OCI-LY3 (cell line): ENCODE measurements around the gene EARS2.

Experiments used
- H2AFZ ChIP-seq: fragments of 200-600, 300-600 bp; shearing (Covaris generic); 2 replicates; pipeline ENCODE4 v1.6.0; 2014; ENCODE audit warnings: antibody characterized with exemption, low read depth, low read length
- H3K27ac ChIP-seq: fragments of 200-600, 300-600 bp; sonication (generic); 2 replicates; pipeline ENCODE4 v1.5.1; 2014; ENCODE audit warnings: mild to moderate bottlenecking, low read length, moderate library complexity, mixed read lengths
- H3K27me3 ChIP-seq: fragments of 200-600, 300-600 bp; sonication (generic); 2 replicates; pipeline ENCODE4 v1.6.1; 2014; ENCODE audit warnings: low read depth, low read length, mixed read lengths
- H3K36me3 ChIP-seq: fragments of 200-600, 300-600 bp; sonication (generic); replicated peaks from 2 replicates; pipeline ENCODE3; 2014; ENCODE audit warnings: low read depth, low read length, mixed read lengths
- H3K4me1 ChIP-seq: fragments of 300-600, 200-600 bp; sonication (generic); 2 replicates; pipeline ENCODE4 v1.6.1; 2014; ENCODE audit warnings: low read length, mixed read lengths
- H3K4me2 ChIP-seq: fragments of 200-600, 300-600 bp; sonication (generic); 2 replicates; pipeline ENCODE4 v1.6.1; 2014; ENCODE audit warnings: low read length, mixed read lengths
- H3K4me3 ChIP-seq: fragments of 300-600, 200-600 bp; sonication (generic); 2 replicates; pipeline ENCODE4 v1.5.1; 2014; ENCODE audit warnings: antibody characterized with exemption, mild to moderate bottlenecking, low read length, moderate library complexity
- H3K79me2 ChIP-seq: fragments of 300-600, 200-600 bp; shearing (Covaris generic); 2 replicates; pipeline ENCODE4 v1.6.1; 2014; ENCODE audit warnings: mild to moderate bottlenecking, low read length, mixed read lengths
- H3K9ac ChIP-seq: fragments of 300-600, 200-600 bp; shearing (Covaris generic); 2 replicates; pipeline ENCODE4 v1.6.0; 2014; ENCODE audit warnings: mild to moderate bottlenecking, low read length, moderate library complexity
- H3K9me3 ChIP-seq: fragments of 200-600, 300-600 bp; shearing (Covaris generic); 2 replicates; pipeline ENCODE4 v1.6.1; 2014; ENCODE audit warnings: low read length, mixed read lengths; ENCODE audit not compliant: insufficient read depth
- H4K20me1 ChIP-seq: fragments of 200-600, 300-600 bp; sonication (generic); 2 replicates; pipeline ENCODE4 v1.6.1; 2016; ENCODE audit warnings: low read length, mixed read lengths; ENCODE audit not compliant: insufficient read depth
- CTCF ChIP-seq: fragments of 200-600, 300-600 bp; sonication (generic); IDR thresholded peaks from 2 replicates; pipeline ENCODE4 v1.5.1; 2014; ENCODE audit warnings: antibody characterized with exemption, low read length, low read depth
- EZH2phosphoT487 ChIP-seq: fragments of 200-600 bp; shearing (Covaris generic); IDR thresholded peaks from 2 replicates; pipeline ENCODE4 v1.6.1; 2018; ENCODE audit warnings: antibody characterized with exemption, mixed run types, low read depth

The EARS2 gene

GRCh38 chr16:23528644-23529310 is 28.4 kb downstream of the EARS2 start:
- H3K4me2 ChIP-seq, result no peak overlapping the region
- H3K9me3 ChIP-seq, result no peaks in the 10 kb centered on the region
- H3K36me3 ChIP-seq, result peaks cover 36% of the 10 kb centered on the region
- no peaks in the 10 kb centered on the region for H4K20me1 ChIP-seq
- H3K9ac ChIP-seq, result no peak overlapping the region
- no peaks in the 10 kb centered on the region for H3K27me3 ChIP-seq
- H3K4me1 ChIP-seq, result no peaks in the 10 kb centered on the region
- H2AFZ ChIP-seq, result no peak overlapping the region
- TF ChIP-seq EZH2phosphoT487, result no peak
- TF ChIP-seq CTCF, result no peak
- H3K79me2 ChIP-seq, result no peaks in the 10 kb centered on the region
- no peak overlapping the region for H3K27ac ChIP-seq
- H3K4me3 ChIP-seq, result no peak overlapping the region

- Histone ChIP-seq H3K27me3 (no peaks in the 10 kb centered on the region), H3K4me3 (no peak overlapping the region), H3K9me3 (no peaks in the 10 kb centered on the region), H3K27ac (no peak overlapping the region), H3K9ac (no peak overlapping the region), H4K20me1 (no peaks in the 10 kb centered on the region), H3K4me1 (no peaks in the 10 kb centered on the region), H2AFZ (no peak overlapping the region), H3K36me3 (peaks cover 42% of the 10 kb centered on the region), H3K79me2 (no peaks in the 10 kb centered on the region), H3K4me2 (no peak overlapping the region)
- TF ChIP-seq EZH2phosphoT487 (no peak), CTCF (no peak)
Measured at GRCh38 chr16:23527961-23528643, 29.0 kb downstream of the EARS2 start.

GRCh38 chr16:23524886-23525285 is 32.3 kb downstream of the EARS2 start:
- TF ChIP-seq EZH2phosphoT487, result no peak
- no peak for TF ChIP-seq CTCF
- no peaks in the 10 kb centered on the region for H4K20me1 ChIP-seq
- no peaks in the 10 kb centered on the region for H3K9me3 ChIP-seq
- H3K4me1 ChIP-seq, result peaks cover 18% of the 10 kb centered on the region
- H3K79me2 ChIP-seq, result no peaks in the 10 kb centered on the region
- H3K36me3 ChIP-seq, result peaks cover 52% of the 10 kb centered on the region
- H2AFZ ChIP-seq, result no peak overlapping the region
- H3K27me3 ChIP-seq, result no peaks in the 10 kb centered on the region
- H3K27ac ChIP-seq, result no peak overlapping the region
- H3K4me3 ChIP-seq, result no peak overlapping the region
- no peak overlapping the region for H3K9ac ChIP-seq
- H3K4me2 ChIP-seq, result no peak overlapping the region

GRCh38 chr16:23523876-23524385 is 33.2 kb downstream of the EARS2 start:
- TF ChIP-seq EZH2phosphoT487 (no peak), CTCF (no peak)
- no peak overlapping the region for H3K4me3 ChIP-seq
- no peaks in the 10 kb centered on the region for H3K9me3 ChIP-seq
- peaks cover 28% of the 10 kb centered on the region for H3K4me1 ChIP-seq
- no peak overlapping the region for H3K9ac ChIP-seq
- H3K27me3 ChIP-seq, result no peaks in the 10 kb centered on the region
- H4K20me1 ChIP-seq, result no peaks in the 10 kb centered on the region
- no peak overlapping the region for H2AFZ ChIP-seq
- no peaks in the 10 kb centered on the region; the same call in 1 of the 2 replicates for H3K79me2 ChIP-seq
- no peak overlapping the region for H3K27ac ChIP-seq
- H3K36me3 ChIP-seq, result peaks cover 52% of the 10 kb centered on the region
- no peak overlapping the region for H3K4me2 ChIP-seq
